Measurements from ENCODE around the gene H19. TPM values are rescaled to one million over a fixed set of nuclear protein-coding genes. Genes with fewer than 3 reads are reported as not detected.

Gene H19
- total and polyA plus RNA-seq, 4 donors, result 49.5 to 1,727 (median 955) TPM

- Histone ChIP-seq H3K27me3 (ENCODE audit: control insufficient read depth, insufficient read depth, low read length) (no peaks in the 10 kb centered on the region), H3K36me3 (ENCODE audit: control insufficient read depth, insufficient read depth, low read length) (no peaks in the 10 kb centered on the region), H3K4me1 (ENCODE audit: control insufficient read depth, insufficient read depth, low read length) (no peaks in the 10 kb centered on the region), H3K9me3 (ENCODE audit: control insufficient read depth, insufficient read depth, low read length) (no peaks in the 10 kb centered on the region), H3K4me3 (ENCODE audit: low read depth, low read length) (no peak overlapping the region), H3K27ac (ENCODE audit: low read depth, low read length) (no peak overlapping the region)
- DNase-seq (ENCODE audit: low read depth in 4 of 6, low spot score in 6 of 6), result no peak
- WGBS (ENCODE audit: insufficient coverage), result 60% methylated on average over 1 of the region's 24 CpGs
These were observed 8.8 kb downstream of the H19 start for GRCh38 chr11:1988667-1989317.

- Histone ChIP-seq H3K9me3 (ENCODE audit: control insufficient read depth, insufficient read depth, low read length) (no peaks in the 10 kb centered on the region), H3K27ac (ENCODE audit: low read depth, low read length) (no peak overlapping the region), H3K36me3 (ENCODE audit: control insufficient read depth, insufficient read depth, low read length) (no peaks in the 10 kb centered on the region), H3K27me3 (ENCODE audit: control insufficient read depth, insufficient read depth, low read length) (no peaks in the 10 kb centered on the region), H3K4me1 (ENCODE audit: control insufficient read depth, insufficient read depth, low read length) (no peaks in the 10 kb centered on the region), H3K4me3 (ENCODE audit: low read depth, low read length) (no peak overlapping the region)
- no CpG with 5 or more reads among the region's 11 CpGs for WGBS (ENCODE audit: insufficient coverage)
- DNase-seq (ENCODE audit: low read depth in 4 of 6, low spot score in 6 of 6), result no peak
These were observed 9.5 kb downstream of the H19 start for GRCh38 chr11:1988174-1988573.

GRCh38 chr11:1987024-1987423 is 10.6 kb downstream of the H19 start:
- no peaks in the 10 kb centered on the region for H3K9me3 ChIP-seq (ENCODE audit: control insufficient read depth, insufficient read depth, low read length)
- no CpG with 5 or more reads among the region's 6 CpGs for WGBS (ENCODE audit: insufficient coverage)
- no peak overlapping the region for H3K27ac ChIP-seq (ENCODE audit: low read depth, low read length)
- no peaks in the 10 kb centered on the region for H3K27me3 ChIP-seq (ENCODE audit: control insufficient read depth, insufficient read depth, low read length)
- no peaks in the 10 kb centered on the region for H3K4me1 ChIP-seq (ENCODE audit: control insufficient read depth, insufficient read depth, low read length)
- DNase-seq (ENCODE audit: low read depth in 4 of 6, low spot score in 6 of 6), result no peak
- H3K4me3 ChIP-seq (ENCODE audit: low read depth, low read length), result no peak overlapping the region
- no peaks in the 10 kb centered on the region for H3K36me3 ChIP-seq (ENCODE audit: control insufficient read depth, insufficient read depth, low read length)

GRCh38 chr11:1983601-1983961 is 14.1 kb downstream of the H19 start:
- Histone ChIP-seq H3K4me1 (ENCODE audit: control insufficient read depth, insufficient read depth, low read length) (no peaks in the 10 kb centered on the region), H3K27ac (ENCODE audit: low read depth, low read length) (no peak overlapping the region), H3K9me3 (ENCODE audit: control insufficient read depth, insufficient read depth, low read length) (no peaks in the 10 kb centered on the region), H3K4me3 (ENCODE audit: low read depth, low read length) (no peak overlapping the region), H3K27me3 (ENCODE audit: control insufficient read depth, insufficient read depth, low read length) (no peaks in the 10 kb centered on the region), H3K36me3 (ENCODE audit: control insufficient read depth, insufficient read depth, low read length) (no peaks in the 10 kb centered on the region)
- 58% methylated on average over 7 of the region's 12 CpGs for WGBS (ENCODE audit: insufficient coverage)
- no peak for DNase-seq (ENCODE audit: low read depth in 4 of 6, low spot score in 6 of 6)

GRCh38 chr11:1982873-1983600 is 14.6 kb downstream of the H19 start:
- no peak for DNase-seq (ENCODE audit: low read depth in 4 of 6, low spot score in 6 of 6)
- Histone ChIP-seq H3K4me1 (ENCODE audit: control insufficient read depth, insufficient read depth, low read length) (no peaks in the 10 kb centered on the region), H3K27ac (ENCODE audit: low read depth, low read length) (no peak overlapping the region), H3K27me3 (ENCODE audit: control insufficient read depth, insufficient read depth, low read length) (no peaks in the 10 kb centered on the region), H3K9me3 (ENCODE audit: control insufficient read depth, insufficient read depth, low read length) (no peaks in the 10 kb centered on the region), H3K4me3 (ENCODE audit: low read depth, low read length) (no peak overlapping the region), H3K36me3 (ENCODE audit: control insufficient read depth, insufficient read depth, low read length) (no peaks in the 10 kb centered on the region)
- no CpG with 5 or more reads among the region's 26 CpGs for WGBS (ENCODE audit: insufficient coverage)

- H3K4me3 ChIP-seq (ENCODE audit: low read depth, low read length), result no peak overlapping the region
- H3K27me3 ChIP-seq (ENCODE audit: control insufficient read depth, insufficient read depth, low read length), result no peaks in the 10 kb centered on the region
- DNase-seq (ENCODE audit: low read depth in 4 of 6, low spot score in 6 of 6), result no peak
- WGBS (ENCODE audit: insufficient coverage), result no CpG with 5 or more reads among the region's 11 CpGs
- no peak overlapping the region for H3K27ac ChIP-seq (ENCODE audit: low read depth, low read length)
- no peaks in the 10 kb centered on the region for H3K9me3 ChIP-seq (ENCODE audit: control insufficient read depth, insufficient read depth, low read length)
- H3K4me1 ChIP-seq (ENCODE audit: control insufficient read depth, insufficient read depth, low read length), result no peaks in the 10 kb centered on the region
- no peaks in the 10 kb centered on the region for H3K36me3 ChIP-seq (ENCODE audit: control insufficient read depth, insufficient read depth, low read length)
These were observed 18.0 kb downstream of the H19 start for GRCh38 chr11:1979607-1980006.

- Histone ChIP-seq H3K4me1 (ENCODE audit: control insufficient read depth, insufficient read depth, low read length) (no peaks in the 10 kb centered on the region), H3K27me3 (ENCODE audit: control insufficient read depth, insufficient read depth, low read length) (no peaks in the 10 kb centered on the region), H3K27ac (ENCODE audit: low read depth, low read length) (no peak overlapping the region), H3K4me3 (ENCODE audit: low read depth, low read length) (no peak overlapping the region), H3K36me3 (ENCODE audit: control insufficient read depth, insufficient read depth, low read length) (no peaks in the 10 kb centered on the region), H3K9me3 (ENCODE audit: control insufficient read depth, insufficient read depth, low read length) (no peaks in the 10 kb centered on the region)
- WGBS (ENCODE audit: insufficient coverage), result no CpG with 5 or more reads among the region's 26 CpGs
- no peak for DNase-seq (ENCODE audit: low read depth in 4 of 6, low spot score in 6 of 6)
These were observed 18.7 kb downstream of the H19 start for GRCh38 chr11:1978720-1979473.

- Histone ChIP-seq H3K4me1 (ENCODE audit: control insufficient read depth, insufficient read depth, low read length) (no peaks in the 10 kb centered on the region), H3K27me3 (ENCODE audit: control insufficient read depth, insufficient read depth, low read length) (no peaks in the 10 kb centered on the region), H3K36me3 (ENCODE audit: control insufficient read depth, insufficient read depth, low read length) (no peaks in the 10 kb centered on the region), H3K4me3 (ENCODE audit: low read depth, low read length) (no peak overlapping the region), H3K9me3 (ENCODE audit: control insufficient read depth, insufficient read depth, low read length) (no peaks in the 10 kb centered on the region), H3K27ac (ENCODE audit: low read depth, low read length) (no peak overlapping the region)
- DNase-seq (ENCODE audit: low read depth in 4 of 6, low spot score in 6 of 6), result no peak
- whole genome bisulfite sequencing (ENCODE audit: insufficient coverage), result no CpG with 5 or more reads among the region's 13 CpGs
These were observed 22.5 kb downstream of the H19 start for GRCh38 chr11:1975185-1975584.

- Histone ChIP-seq H3K9me3 (ENCODE audit: control insufficient read depth, insufficient read depth, low read length) (no peaks in the 10 kb centered on the region), H3K4me1 (ENCODE audit: control insufficient read depth, insufficient read depth, low read length) (no peaks in the 10 kb centered on the region), H3K36me3 (ENCODE audit: control insufficient read depth, insufficient read depth, low read length) (no peaks in the 10 kb centered on the region), H3K27me3 (ENCODE audit: control insufficient read depth, insufficient read depth, low read length) (no peaks in the 10 kb centered on the region), H3K27ac (ENCODE audit: low read depth, low read length) (no peak overlapping the region), H3K4me3 (ENCODE audit: low read depth, low read length) (no peak overlapping the region)
- no peak for DNase-seq (ENCODE audit: low read depth in 4 of 6, low spot score in 6 of 6)
- 78% methylated on average over 4 of the region's 15 CpGs for WGBS (ENCODE audit: insufficient coverage)
These were observed 26.7 kb downstream of the H19 start for GRCh38 chr11:1970956-1971355.

Data from spinal cord (tissue), 10 donors.